CD4-positive, CD25-positive, alpha-beta regulatory T cell (primary cell): ENCODE data around the gene OR2F1. TPM values are rescaled to one million over a fixed set of nuclear protein-coding genes. Genes with fewer than 3 reads are reported as not detected.

Experiments
- ATAC-seq, 2 donors: fragments of 150-1000 bp; cut with Tn5 transposase; one replicate each; pipeline ENCODE4 v1.10.0; 2021; ENCODE audit warnings: low read depth in 2 of 2, moderate number of reproducible peaks in 2 of 2, moderate library complexity in 1 of 2
- DNase-seq, 3 donors: peaks; one replicate each; pipeline versions ENCODE4 v3.0.0 to v3.0.0-alpha.2; 2012 to 2022; ENCODE audit warnings: mixed read lengths in 1 of 3
- H3K27ac ChIP-seq: one replicate; pipeline ENCODE4 v1.7.0; 2013; ENCODE audit warnings: mild to moderate bottlenecking, low read length; ENCODE audit not compliant: insufficient read depth, poor library complexity, severe bottlenecking
- H3K27me3 ChIP-seq: one replicate; pipeline ENCODE4 v1.7.0; 2013; ENCODE audit warnings: low read length; ENCODE audit not compliant: control insufficient read depth, insufficient read depth
- H3K36me3 ChIP-seq: one replicate; pipeline ENCODE4 v1.7.0; 2013; ENCODE audit warnings: mild to moderate bottlenecking, low read length, moderate library complexity; ENCODE audit not compliant: control insufficient read depth, insufficient read depth
- H3K4me1 ChIP-seq: 2 replicates; pipeline ENCODE4 v1.7.0; 2013; ENCODE audit warnings: mild to moderate bottlenecking, low read length; ENCODE audit not compliant: insufficient read depth, control insufficient read depth, poor library complexity, severe bottlenecking
- H3K4me3 ChIP-seq: one replicate; pipeline ENCODE4 v1.7.0; 2013; ENCODE audit warnings: low read depth, mild to moderate bottlenecking, low read length, moderate library complexity
- H3K9me3 ChIP-seq, 2 experiments: 1 replicate in 1 of 2; 2 replicates in 1 of 2; pipeline ENCODE4 v1.7.0; 2013; ENCODE audit warnings: low read length in 2 of 2, mild to moderate bottlenecking in 1 of 2, moderate library complexity in 1 of 2; ENCODE audit not compliant: control insufficient read depth in 2 of 2
- H3K27ac Mint-ChIP-seq, 3 donors: one replicate each; pipeline ENCODE4 v1.8.0; 2020 to 2022; ENCODE audit warnings: mild to moderate bottlenecking in 3 of 3, mixed read lengths in 3 of 3, moderate library complexity in 2 of 3
- H3K27me3 Mint-ChIP-seq: one replicate; pipeline ENCODE4 v1.8.0; 2022; ENCODE audit warnings: mild to moderate bottlenecking, mixed read lengths
- H3K36me3 Mint-ChIP-seq: one replicate; pipeline ENCODE4 v1.8.0; 2020; ENCODE audit warnings: mixed read lengths
- H3K4me1 Mint-ChIP-seq, 4 donors: one replicate each; pipeline ENCODE4 v1.8.0; 2020 to 2022; ENCODE audit warnings: mixed read lengths in 4 of 4, mild to moderate bottlenecking in 1 of 4
- H3K4me3 Mint-ChIP-seq, 4 donors: one replicate each; pipeline ENCODE4 v1.8.0; 2020 to 2022; ENCODE audit warnings: mild to moderate bottlenecking in 4 of 4, mixed read lengths in 4 of 4, moderate library complexity in 3 of 4
- H3K9me3 Mint-ChIP-seq, 7 donors: one replicate each; pipeline ENCODE4 v1.8.0; 2020 to 2022; ENCODE audit warnings: mixed read lengths in 7 of 7, mild to moderate bottlenecking in 3 of 7, moderate library complexity in 2 of 7
- polyA plus RNA-seq, 4 donors: library from polyadenylated mRNA; unstranded; fragments of 300-500 nt; fragmentation: Illumina TruSeq; gene quantifications; one replicate each; pipeline ENCODE4 v1.2.3, GENCODE V29; 2021
- total RNA-seq: library from RNA; stranded (reverse); gene quantifications from one replicate; pipeline ENCODE4 v1.2.3, GENCODE V29; 2022

The OR2F1 gene
- total and polyA plus RNA-seq, 5 donors from 2014 or later, result not detected

DNA sequence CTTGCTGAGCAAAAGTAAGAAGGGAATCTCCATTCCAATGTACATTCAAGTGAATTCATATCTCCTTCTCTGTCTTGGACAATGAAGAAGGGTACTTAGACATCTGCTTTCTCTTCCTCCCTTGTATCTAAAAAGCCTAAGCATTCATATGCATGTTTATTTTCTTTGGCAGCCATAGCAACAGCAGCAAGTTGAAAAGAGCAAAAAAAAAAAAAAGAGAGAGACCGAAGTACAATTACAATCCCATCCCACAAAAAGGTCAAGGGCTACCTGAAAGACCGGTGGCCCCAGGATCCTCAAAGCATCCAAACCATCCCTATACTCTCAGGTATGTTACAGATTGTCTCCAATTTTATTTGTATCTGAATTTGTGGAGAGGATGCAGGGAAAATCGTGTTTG lies 4.1 kb downstream of the OR2F1 start:
- Histone ChIP-seq H3K9me3 (no peaks in the 10 kb centered on the region), H3K27ac (no peak overlapping the region), H3K27me3 (peaks cover 10% of the 10 kb centered on the region), H3K36me3 (no peaks in the 10 kb centered on the region), H3K4me3 (no peak overlapping the region), H3K4me1 (no peaks in the 10 kb centered on the region)
- DNase-seq (no peak), ATAC-seq (no peak)
- Mint-ChIP-seq H3K4me1 (no peaks in the 10 kb centered on the region), H3K27me3 (peaks cover 10% of the 10 kb centered on the region), H3K36me3 (no peaks in the 10 kb centered on the region), H3K27ac (no peak overlapping the region), H3K9me3 (peaks cover 0 to 2% (median 0%) of the 10 kb centered on the region in 7 donors), H3K4me3 (no peak overlapping the region)

DNA sequence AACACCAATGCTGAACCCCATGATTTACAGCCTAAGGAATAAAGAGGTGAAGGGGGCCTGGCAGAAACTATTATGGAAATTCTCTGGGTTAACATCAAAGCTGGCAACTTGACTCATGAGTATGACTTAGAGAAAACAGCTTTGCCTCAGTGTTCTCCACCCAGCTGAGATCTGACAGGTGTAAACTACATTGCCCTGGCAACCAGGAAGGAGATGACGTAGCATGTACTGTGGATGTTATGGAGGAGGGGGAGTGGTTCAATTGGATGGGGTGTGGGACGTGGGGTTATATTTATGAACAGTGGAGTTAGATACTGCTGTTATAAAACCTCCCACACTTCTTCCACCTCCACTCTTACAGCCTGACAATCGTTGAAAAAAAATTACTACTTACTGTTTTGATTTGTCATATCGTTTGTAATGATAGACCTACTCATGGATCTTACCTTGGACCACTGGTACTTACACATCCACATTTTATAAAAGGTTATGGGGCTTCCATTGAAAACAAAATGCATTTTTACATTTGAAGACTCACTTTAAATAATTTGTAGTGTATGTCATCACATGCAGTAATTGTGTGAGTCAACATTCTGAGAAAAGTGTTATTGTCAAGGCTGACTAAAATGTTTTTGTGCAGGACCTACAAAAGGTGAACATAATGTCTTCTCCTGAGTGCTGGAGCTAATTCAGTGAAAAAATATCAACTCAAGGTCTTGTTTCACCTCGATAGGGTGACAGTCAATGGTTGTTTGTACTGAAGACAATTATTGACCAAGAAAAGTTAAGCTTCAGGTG lies 6.4 kb downstream of the OR2F1 start:
- no peak for DNase-seq
- peaks cover 10% of the 10 kb centered on the region for H3K27me3 Mint-ChIP-seq

DNA sequence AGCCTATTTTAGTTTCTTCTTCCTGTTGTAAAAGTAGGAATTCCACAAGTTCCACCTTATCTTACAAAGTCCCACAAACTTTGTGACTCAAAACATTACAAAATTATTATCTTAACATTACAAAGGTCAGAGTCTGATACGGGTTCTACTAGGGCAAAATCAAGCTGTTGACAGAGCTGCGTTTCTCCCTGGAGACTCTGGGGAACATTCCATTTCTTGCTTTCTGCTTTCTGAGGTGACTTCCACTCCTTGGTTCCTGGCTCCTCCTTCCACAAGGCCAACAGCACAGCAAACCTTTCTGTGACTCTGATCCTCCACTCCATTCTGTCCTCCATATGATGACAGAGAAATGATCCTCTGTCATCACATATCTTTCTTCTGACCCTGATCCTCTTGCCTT lies 10.6 kb downstream of the OR2F1 start:
- Mint-ChIP-seq H3K36me3 (peaks cover 3% of the 10 kb centered on the region), H3K9me3 (peaks cover 0 to 3% (median 0%) of the 10 kb centered on the region in 7 donors), H3K4me1 (no peaks in the 10 kb centered on the region), H3K27ac (no peak overlapping the region), H3K4me3 (no peak overlapping the region), H3K27me3 (peaks cover 6% of the 10 kb centered on the region)
- DNase-seq (no peak), ATAC-seq (no peak)
- Histone ChIP-seq H3K4me1 (no peaks in the 10 kb centered on the region), H3K27me3 (peaks cover 2% of the 10 kb centered on the region), H3K9me3 (no peaks in the 10 kb centered on the region), H3K27ac (no peak overlapping the region), H3K4me3 (no peak overlapping the region), H3K36me3 (no peaks in the 10 kb centered on the region)

More for the DNA sequence above, 6.4 kb downstream of the OR2F1 start:
- Histone ChIP-seq H3K36me3 (no peaks in the 10 kb centered on the region), H3K27ac (no peak overlapping the region), H3K4me1 (no peaks in the 10 kb centered on the region), H3K4me3 (no peak overlapping the region), H3K27me3 (peaks cover 8% of the 10 kb centered on the region), H3K9me3 (no peaks in the 10 kb centered on the region)
- no peaks in the 10 kb centered on the region for H3K4me1 Mint-ChIP-seq
- no peaks in the 10 kb centered on the region for H3K36me3 Mint-ChIP-seq
- ATAC-seq, result no peak
- H3K4me3 Mint-ChIP-seq, result no peak overlapping the region
- H3K9me3 Mint-ChIP-seq, result peaks cover 0 to 2% (median 0%) of the 10 kb centered on the region in 7 donors
- H3K27ac Mint-ChIP-seq, result no peak overlapping the region

DNA sequence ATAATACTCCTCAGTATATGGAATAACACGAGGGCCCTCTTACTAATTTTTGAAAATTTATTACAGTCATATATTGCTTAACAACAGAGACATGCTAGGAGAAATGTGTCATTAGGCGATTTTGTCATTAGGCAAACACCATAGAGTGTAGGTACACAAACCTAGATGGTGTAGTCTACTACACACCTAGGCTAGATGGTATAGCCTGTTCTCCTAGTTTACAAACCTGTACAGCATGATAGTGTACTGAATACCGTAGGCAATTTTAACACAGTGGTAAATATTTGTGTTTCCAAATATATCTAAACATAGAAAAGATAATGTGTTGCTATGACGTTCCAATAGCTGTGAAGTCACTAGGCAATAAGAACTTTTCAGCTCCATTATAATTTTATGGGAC lies 12.8 kb downstream of the OR2F1 start:
- Mint-ChIP-seq H3K36me3 (peaks cover 3% of the 10 kb centered on the region), H3K27ac (no peak overlapping the region), H3K27me3 (peaks cover 16% of the 10 kb centered on the region)

DNA sequence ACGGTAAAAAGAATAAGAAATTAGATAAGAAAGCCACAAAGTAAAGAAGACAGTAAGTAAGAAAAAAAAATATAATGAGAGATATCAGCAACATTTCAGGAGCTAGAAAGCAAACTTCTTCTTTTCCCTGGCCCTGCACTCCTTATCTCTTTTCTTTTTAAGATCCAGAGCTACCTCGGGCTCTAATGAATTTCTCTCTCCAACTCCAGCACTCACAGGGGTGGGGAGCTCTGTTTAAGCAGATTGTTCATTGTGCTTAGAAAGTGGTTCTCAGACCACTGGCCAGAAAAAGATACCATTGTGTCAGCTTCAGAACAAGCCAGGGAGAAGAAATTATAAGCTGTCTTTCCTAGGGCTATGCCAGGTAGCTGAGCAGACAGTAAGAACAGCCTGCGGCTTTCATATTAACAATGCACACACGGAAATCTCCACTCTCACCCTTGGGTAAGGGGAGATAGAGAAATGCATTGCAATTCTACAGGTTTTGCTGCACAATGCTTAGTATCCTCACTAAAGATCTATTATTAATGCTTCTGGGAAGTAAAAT lies 19.3 kb downstream of the OR2F1 start:
- no peaks in the 10 kb centered on the region for H3K4me1 Mint-ChIP-seq

More for the DNA sequence above, 12.8 kb downstream of the OR2F1 start:
- Histone ChIP-seq H3K4me3 (no peak overlapping the region), H3K36me3 (no peaks in the 10 kb centered on the region), H3K9me3 (no peaks in the 10 kb centered on the region), H3K27me3 (no peaks in the 10 kb centered on the region), H3K4me1 (no peaks in the 10 kb centered on the region), H3K27ac (no peak overlapping the region)
- ATAC-seq, result no peak
- Mint-ChIP-seq H3K4me1 (no peaks in the 10 kb centered on the region), H3K4me3 (no peak overlapping the region), H3K9me3 (peaks cover 0 to 3% (median 0%) of the 10 kb centered on the region in 7 donors)
- no peak for DNase-seq

DNA sequence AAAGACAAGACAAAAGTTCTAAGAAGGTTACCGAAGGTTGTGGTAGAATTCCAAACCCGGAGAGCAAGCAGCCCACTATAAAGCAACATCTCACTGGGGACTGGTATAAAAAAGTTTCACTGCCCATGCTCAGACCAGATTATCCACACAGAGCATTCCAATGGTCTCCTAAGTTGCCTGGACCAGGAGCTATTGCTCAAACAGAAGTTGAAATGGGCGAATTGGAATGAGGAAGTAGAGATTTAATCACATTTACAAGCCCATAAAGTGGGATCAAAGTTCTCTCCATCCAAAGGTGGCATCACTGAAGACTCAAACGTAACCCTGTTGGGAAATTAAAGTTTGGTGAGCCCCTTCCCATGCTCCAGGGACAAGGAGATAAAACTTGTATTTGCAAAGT lies 19.8 kb downstream of the OR2F1 start:
- Histone ChIP-seq H3K4me3 (no peak overlapping the region), H3K9me3 (no peaks in the 10 kb centered on the region), H3K36me3 (no peaks in the 10 kb centered on the region), H3K4me1 (peaks cover 3% of the 10 kb centered on the region), H3K27ac (no peak overlapping the region), H3K27me3 (peaks cover 8% of the 10 kb centered on the region)
- Mint-ChIP-seq H3K9me3 (peaks cover 0 to 3% (median 0%) of the 10 kb centered on the region in 7 donors), H3K27ac (no peak overlapping the region), H3K27me3 (peaks cover 16% of the 10 kb centered on the region), H3K4me3 (no peak overlapping the region), H3K4me1 (no peaks in the 10 kb centered on the region), H3K36me3 (no peaks in the 10 kb centered on the region)
- ATAC-seq (no peak), DNase-seq (no peak)

More for the DNA sequence above, 19.3 kb downstream of the OR2F1 start:
- Mint-ChIP-seq H3K36me3 (no peaks in the 10 kb centered on the region), H3K27ac (no peak overlapping the region), H3K27me3 (peaks cover 16% of the 10 kb centered on the region), H3K4me3 (no peak overlapping the region), H3K9me3 (peaks cover 0 to 3% (median 0%) of the 10 kb centered on the region in 7 donors)
- no peaks in the 10 kb centered on the region for H3K36me3 ChIP-seq
- H3K4me1 ChIP-seq, result peaks cover 3% of the 10 kb centered on the region
- H3K9me3 ChIP-seq, result no peaks in the 10 kb centered on the region
- H3K4me3 ChIP-seq, result no peak overlapping the region
- no peak for ATAC-seq
- no peak for DNase-seq
- H3K27me3 ChIP-seq, result peaks cover 8% of the 10 kb centered on the region
- no peak overlapping the region for H3K27ac ChIP-seq

DNA sequence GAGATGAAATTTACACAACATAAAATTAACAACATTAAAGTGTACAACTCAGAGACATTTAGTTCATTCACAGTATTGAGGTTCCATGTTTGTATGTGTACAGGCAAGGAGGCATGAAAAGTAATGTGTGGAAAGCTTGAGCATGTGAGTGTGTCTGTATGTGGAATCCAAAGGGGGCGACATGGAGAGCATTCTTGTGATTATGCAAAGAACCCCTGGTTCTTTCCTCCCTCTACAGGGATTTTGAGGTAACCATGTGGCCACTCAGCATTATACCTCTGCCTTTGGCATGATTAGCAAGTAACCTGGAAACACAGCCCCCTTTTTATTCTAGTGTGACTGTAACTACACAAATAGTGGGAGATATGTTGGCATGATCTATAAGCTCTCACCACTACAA lies 21.0 kb downstream of the OR2F1 start:
- H3K4me3 ChIP-seq, result no peak overlapping the region
- no peak overlapping the region for H3K27ac ChIP-seq
- H3K9me3 ChIP-seq, result no peaks in the 10 kb centered on the region
- Mint-ChIP-seq H3K27me3 (peaks cover 16% of the 10 kb centered on the region), H3K4me3 (no peak overlapping the region), H3K9me3 (peaks cover 0 to 3% (median 0%) of the 10 kb centered on the region in 7 donors), H3K36me3 (no peaks in the 10 kb centered on the region), H3K27ac (no peak overlapping the region), H3K4me1 (no peaks in the 10 kb centered on the region)
- no peak for ATAC-seq
- peaks cover 3% of the 10 kb centered on the region for H3K4me1 ChIP-seq
- no peaks in the 10 kb centered on the region for H3K36me3 ChIP-seq
- peaks cover 8% of the 10 kb centered on the region for H3K27me3 ChIP-seq
- DNase-seq, result no peak

DNA sequence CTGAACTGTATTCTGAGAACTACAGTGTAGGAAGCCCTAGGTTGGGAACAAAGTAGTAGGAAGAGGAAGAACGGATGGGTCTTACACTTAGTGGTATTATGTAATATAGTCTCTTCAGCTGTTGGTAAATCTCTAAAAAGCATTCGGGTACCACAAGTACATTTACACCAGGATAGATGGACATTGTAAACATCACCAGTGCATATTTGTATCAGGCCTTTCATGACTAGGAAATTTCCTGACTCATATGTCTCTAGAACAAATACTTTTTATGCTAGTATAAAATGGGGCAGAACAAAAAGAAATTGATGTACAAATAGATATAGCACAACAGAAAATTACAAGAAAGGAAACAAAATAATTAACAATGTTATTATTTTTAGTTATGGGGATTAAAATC lies 23.9 kb downstream of the OR2F1 start:
- no peak for ATAC-seq
- no peaks in the 10 kb centered on the region for H3K36me3 Mint-ChIP-seq
- no peaks in the 10 kb centered on the region for H3K27me3 Mint-ChIP-seq
- H3K9me3 ChIP-seq, result no peaks in the 10 kb centered on the region
- no peak overlapping the region for H3K4me3 Mint-ChIP-seq
- no peak overlapping the region for H3K4me3 ChIP-seq
- H3K4me1 Mint-ChIP-seq, result no peaks in the 10 kb centered on the region
- H3K27ac Mint-ChIP-seq, result no peak overlapping the region
- DNase-seq, result no peak
- H3K36me3 ChIP-seq, result no peaks in the 10 kb centered on the region
- H3K27ac ChIP-seq, result no peak overlapping the region
- peaks cover 8% of the 10 kb centered on the region for H3K27me3 ChIP-seq
- H3K4me1 ChIP-seq, result peaks cover 3% of the 10 kb centered on the region
- H3K9me3 Mint-ChIP-seq, result peaks cover 0 to 3% (median 0%) of the 10 kb centered on the region in 7 donors
